ENCODE data around the gene ENOX2. TPM values are rescaled to one million over a fixed set of nuclear protein-coding genes. Genes with fewer than 3 reads are reported as not detected.

Gene ENOX2
- total and polyA plus RNA-seq, 8 donors, result 1.1 to 6.4 (median 4.7) TPM

GRCh38 chrX:130719413-130719812, 183.6 kb downstream of the ENOX2 start:
- H3K27me3 ChIP-seq, result no peaks in the 10 kb centered on the region

DNA sequence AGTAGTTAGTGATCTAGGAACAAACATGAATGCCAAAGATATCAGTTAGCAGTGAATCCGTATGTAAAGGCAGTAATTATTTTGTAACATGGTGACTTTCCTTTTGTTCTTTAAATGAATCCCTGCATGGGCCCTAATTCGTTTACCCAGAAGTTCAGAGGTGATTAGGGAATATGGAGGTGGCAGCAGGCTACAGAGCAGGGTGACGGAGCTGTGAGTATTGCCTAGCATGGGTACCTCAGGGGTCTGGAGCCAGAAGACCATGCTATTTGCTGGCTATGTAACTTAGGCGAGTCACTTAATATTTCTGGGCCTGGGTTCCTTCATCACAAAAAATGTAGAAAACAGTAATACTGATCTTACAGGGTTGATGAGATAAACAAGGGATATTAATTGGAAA, 184.9 kb downstream of the ENOX2 start:
- Histone ChIP-seq H3K4me3 (no peak overlapping the region), H3K9me3 (no peaks in the 10 kb centered on the region), H3K27me3 (no peaks in the 10 kb centered on the region), H3K27ac (no peak overlapping the region), H3K36me3 (no peaks in the 10 kb centered on the region), H3K4me1 (no peaks in the 10 kb centered on the region)
- FAIRE-seq, result no peak
- intact Hi-C loops (cut with DNase I), result no loop called here
- no peak for DNase-seq
- TF ChIP-seq, protein P1, sequence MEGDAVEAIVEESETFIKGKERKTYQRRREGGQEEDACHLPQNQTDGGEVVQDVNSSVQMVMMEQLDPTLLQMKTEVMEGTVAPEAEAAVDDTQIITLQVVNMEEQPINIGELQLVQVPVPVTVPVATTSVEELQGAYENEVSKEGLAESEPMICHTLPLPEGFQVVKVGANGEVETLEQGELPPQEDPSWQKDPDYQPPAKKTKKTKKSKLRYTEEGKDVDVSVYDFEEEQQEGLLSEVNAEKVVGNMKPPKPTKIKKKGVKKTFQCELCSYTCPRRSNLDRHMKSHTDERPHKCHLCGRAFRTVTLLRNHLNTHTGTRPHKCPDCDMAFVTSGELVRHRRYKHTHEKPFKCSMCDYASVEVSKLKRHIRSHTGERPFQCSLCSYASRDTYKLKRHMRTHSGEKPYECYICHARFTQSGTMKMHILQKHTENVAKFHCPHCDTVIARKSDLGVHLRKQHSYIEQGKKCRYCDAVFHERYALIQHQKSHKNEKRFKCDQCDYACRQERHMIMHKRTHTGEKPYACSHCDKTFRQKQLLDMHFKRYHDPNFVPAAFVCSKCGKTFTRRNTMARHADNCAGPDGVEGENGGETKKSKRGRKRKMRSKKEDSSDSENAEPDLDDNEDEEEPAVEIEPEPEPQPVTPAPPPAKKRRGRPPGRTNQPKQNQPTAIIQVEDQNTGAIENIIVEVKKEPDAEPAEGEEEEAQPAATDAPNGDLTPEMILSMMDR (IDR thresholded peaks at IDR 0.05), result no peak
- no peak for ATAC-seq
- WGBS, 2 donors, result 53 to 80% methylated on average over 4 of the region's 4 CpGs

More at GRCh38 chrX:130719413-130719812, 183.6 kb downstream of the ENOX2 start:
- FAIRE-seq (no peak), DNase-seq (no peak), ATAC-seq (no peak)
- Histone ChIP-seq H3K9me3 (no peaks in the 10 kb centered on the region), H3K4me1 (no peaks in the 10 kb centered on the region), H3K4me3 (no peak overlapping the region), H3K36me3 (no peaks in the 10 kb centered on the region), H3K27ac (no peak overlapping the region)
- intact Hi-C loops (cut with DNase I), result no loop called here
- 65 to 89% methylated on average over 6 of the region's 6 CpGs for WGBS, 2 donors
- TF ChIP-seq, protein P1 (IDR thresholded peaks at IDR 0.05), result no peak

- no peak overlapping the region for H3K27ac ChIP-seq
- H3K27me3 ChIP-seq, result no peaks in the 10 kb centered on the region
- WGBS, 2 donors, result 42 to 54% methylated on average over 2 of the region's 2 CpGs
- peak in 1 of 4 donors; percentile 29 for ATAC-seq
- H3K9me3 ChIP-seq, result no peaks in the 10 kb centered on the region
- intact Hi-C loops (cut with DNase I), result no loop called here
- DNase-seq, result no peak
- no peaks in the 10 kb centered on the region for H3K36me3 ChIP-seq
- no peak for FAIRE-seq
- no peak overlapping the region for H3K4me3 ChIP-seq
- TF ChIP-seq, protein P1 (IDR thresholded peaks at IDR 0.05), result no peak
- no peaks in the 10 kb centered on the region for H3K4me1 ChIP-seq
Observed at GRCh38 chrX:130716781-130717413, 186.1 kb downstream of the ENOX2 start.

- Histone ChIP-seq H3K9me3 (no peaks in the 10 kb centered on the region), H3K4me3 (no peak overlapping the region), H3K4me1 (no peaks in the 10 kb centered on the region), H3K27me3 (no peaks in the 10 kb centered on the region), H3K36me3 (no peaks in the 10 kb centered on the region), H3K27ac (no peak overlapping the region)
- WGBS, 2 donors, result 87 to 92% methylated on average over 3 of the region's 3 CpGs
- DNase-seq (no peak), ATAC-seq (no peak), FAIRE-seq (no peak)
- TF ChIP-seq, protein P1 (IDR thresholded peaks at IDR 0.05), result no peak
- intact Hi-C loops (cut with DNase I), result no loop called here
Observed at GRCh38 chrX:130716346-130716745, 186.7 kb downstream of the ENOX2 start.

GRCh38 chrX:130715299-130715698, 187.7 kb downstream of the ENOX2 start:
- no peaks in the 10 kb centered on the region for H3K4me1 ChIP-seq
- TF ChIP-seq, protein P1 (IDR thresholded peaks at IDR 0.05), result no peak
- WGBS, 2 donors, result 64 to 91% methylated on average over 3 of the region's 3 CpGs
- no peaks in the 10 kb centered on the region for H3K36me3 ChIP-seq
- FAIRE-seq (no peak), DNase-seq (no peak), ATAC-seq (no peak)
- H3K27ac ChIP-seq, result no peak overlapping the region
- H3K4me3 ChIP-seq, result no peak overlapping the region
- H3K27me3 ChIP-seq, result no peaks in the 10 kb centered on the region
- no peaks in the 10 kb centered on the region for H3K9me3 ChIP-seq
- intact Hi-C loops (cut with DNase I), result no loop called here

Data from pancreas (tissue), 10 donors.